PC-3 (cell line): ENCODE data around the gene KRTAP12-4.

ENCODE experiments used
- EZH2 ChIP-seq: fragments of 300-600 bp; sonication (generic); IDR thresholded peaks from one replicate; pipeline ENCODE4 v1.6.1; 2017; ENCODE audit warnings: antibody characterized with exemption, mild to moderate bottlenecking, low read length; ENCODE audit not compliant: unreplicated experiment
- EZH2phosphoT487 ChIP-seq: fragments of 300-600 bp; sonication (generic); IDR thresholded peaks from 2 replicates; pipeline ENCODE4 v1.6.1; 2018; ENCODE audit warnings: mild to moderate bottlenecking, antibody characterized with exemption, low read length, borderline replicate concordance
- TF ChIP-seq, protein P1 (sequence below): fragments of 300-600 bp; sonication (generic); conservative IDR thresholded peaks from 2 replicates; pipeline ENCODE4 v1.5.1; 2017; ENCODE audit warnings: antibody characterized with exemption, low read depth, mild to moderate bottlenecking, low read length

DNA sequence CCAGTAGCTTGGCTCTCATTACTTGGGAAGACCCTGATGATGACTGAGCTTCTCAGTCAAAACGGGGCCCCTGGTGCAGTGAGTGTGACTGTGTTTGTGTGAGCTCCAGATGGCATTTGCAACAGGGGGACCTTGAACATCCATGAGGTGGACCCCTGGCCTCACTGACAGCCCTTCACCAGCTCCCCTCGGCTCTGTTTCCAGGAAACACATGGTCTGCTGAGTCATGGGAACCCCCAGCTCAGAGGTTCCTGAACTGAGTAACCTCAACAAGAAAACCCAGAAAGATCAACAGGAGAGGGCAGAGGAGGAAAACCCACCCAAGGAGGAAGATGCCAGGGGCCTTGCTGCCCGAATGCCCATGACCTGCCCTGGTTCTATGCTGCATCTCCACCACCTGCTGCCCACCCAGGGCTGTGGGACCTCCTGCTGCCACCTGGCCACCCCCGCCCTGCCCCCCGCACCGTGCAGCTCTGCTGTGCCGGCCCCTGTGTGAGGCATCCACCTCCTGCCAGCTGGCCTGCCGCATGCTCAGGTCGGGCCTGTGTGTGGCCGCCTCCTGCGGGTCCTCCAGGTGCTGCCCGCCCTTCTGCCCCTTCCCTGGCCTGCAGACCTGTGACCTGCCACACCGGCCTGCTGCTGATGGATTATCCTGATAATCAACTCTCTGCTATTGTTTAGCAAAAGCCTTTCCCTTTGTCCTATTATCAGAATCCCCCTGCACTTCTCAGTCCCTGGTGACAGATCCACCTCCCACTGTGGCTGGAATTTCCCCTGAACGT is 31.7 kb upstream of the KRTAP12-4 start:
- TF ChIP-seq, protein P1, sequence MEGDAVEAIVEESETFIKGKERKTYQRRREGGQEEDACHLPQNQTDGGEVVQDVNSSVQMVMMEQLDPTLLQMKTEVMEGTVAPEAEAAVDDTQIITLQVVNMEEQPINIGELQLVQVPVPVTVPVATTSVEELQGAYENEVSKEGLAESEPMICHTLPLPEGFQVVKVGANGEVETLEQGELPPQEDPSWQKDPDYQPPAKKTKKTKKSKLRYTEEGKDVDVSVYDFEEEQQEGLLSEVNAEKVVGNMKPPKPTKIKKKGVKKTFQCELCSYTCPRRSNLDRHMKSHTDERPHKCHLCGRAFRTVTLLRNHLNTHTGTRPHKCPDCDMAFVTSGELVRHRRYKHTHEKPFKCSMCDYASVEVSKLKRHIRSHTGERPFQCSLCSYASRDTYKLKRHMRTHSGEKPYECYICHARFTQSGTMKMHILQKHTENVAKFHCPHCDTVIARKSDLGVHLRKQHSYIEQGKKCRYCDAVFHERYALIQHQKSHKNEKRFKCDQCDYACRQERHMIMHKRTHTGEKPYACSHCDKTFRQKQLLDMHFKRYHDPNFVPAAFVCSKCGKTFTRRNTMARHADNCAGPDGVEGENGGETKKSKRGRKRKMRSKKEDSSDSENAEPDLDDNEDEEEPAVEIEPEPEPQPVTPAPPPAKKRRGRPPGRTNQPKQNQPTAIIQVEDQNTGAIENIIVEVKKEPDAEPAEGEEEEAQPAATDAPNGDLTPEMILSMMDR: no peak
- TF ChIP-seq EZH2: no peak
- no peak for TF ChIP-seq EZH2phosphoT487
